ENCODE measurements around the gene ACD.
A peak's percentile ranks its signal among the peaks of the same experiment; 100 is the strongest.

The ACD gene

DNA sequence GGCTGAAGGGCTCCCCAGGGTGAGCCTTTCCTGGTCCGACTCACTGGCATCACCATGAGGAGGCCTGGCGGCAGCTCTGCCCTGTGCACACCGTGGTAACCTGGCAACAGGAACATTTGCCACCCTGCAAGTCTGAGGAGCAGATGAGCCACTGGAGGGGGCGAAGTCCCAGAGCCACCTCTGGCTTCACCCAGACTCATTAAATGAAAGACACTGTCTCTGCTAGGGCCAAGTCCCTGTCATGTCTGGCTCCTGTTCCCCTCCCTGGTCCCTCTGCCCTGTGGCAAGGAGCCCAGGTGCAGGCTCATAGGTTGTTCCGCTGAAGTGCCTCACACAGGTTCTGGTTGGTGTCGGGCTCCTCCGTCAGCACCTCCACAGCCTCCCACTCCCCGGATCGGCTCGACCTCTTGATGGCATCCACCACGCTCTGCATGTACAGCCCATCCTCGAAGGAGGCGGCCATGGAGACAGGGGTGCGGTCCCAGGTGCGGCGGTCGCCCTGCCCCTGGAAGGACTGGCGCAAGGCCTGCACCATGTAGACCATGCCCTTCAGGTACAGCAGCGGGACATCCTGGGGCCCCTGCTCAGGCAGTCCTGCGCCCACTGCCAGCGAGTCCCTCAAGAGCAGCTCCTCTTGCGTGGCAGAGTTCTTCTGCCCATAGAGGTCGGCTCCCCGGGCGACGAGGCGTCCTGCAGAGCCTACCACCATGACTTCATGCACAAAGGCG is 15.0 kb upstream of the ACD start:
- Histone ChIP-seq H3K27ac (no peak overlapping the region), H3K4me3 (ENCODE audit: low read depth, low read length) (no peak overlapping the region)
- TF ChIP-seq, protein P1, sequence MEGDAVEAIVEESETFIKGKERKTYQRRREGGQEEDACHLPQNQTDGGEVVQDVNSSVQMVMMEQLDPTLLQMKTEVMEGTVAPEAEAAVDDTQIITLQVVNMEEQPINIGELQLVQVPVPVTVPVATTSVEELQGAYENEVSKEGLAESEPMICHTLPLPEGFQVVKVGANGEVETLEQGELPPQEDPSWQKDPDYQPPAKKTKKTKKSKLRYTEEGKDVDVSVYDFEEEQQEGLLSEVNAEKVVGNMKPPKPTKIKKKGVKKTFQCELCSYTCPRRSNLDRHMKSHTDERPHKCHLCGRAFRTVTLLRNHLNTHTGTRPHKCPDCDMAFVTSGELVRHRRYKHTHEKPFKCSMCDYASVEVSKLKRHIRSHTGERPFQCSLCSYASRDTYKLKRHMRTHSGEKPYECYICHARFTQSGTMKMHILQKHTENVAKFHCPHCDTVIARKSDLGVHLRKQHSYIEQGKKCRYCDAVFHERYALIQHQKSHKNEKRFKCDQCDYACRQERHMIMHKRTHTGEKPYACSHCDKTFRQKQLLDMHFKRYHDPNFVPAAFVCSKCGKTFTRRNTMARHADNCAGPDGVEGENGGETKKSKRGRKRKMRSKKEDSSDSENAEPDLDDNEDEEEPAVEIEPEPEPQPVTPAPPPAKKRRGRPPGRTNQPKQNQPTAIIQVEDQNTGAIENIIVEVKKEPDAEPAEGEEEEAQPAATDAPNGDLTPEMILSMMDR (IDR thresholded peaks at IDR 0.05; ENCODE audit: low read depth, low read length), result no peak

DNA sequence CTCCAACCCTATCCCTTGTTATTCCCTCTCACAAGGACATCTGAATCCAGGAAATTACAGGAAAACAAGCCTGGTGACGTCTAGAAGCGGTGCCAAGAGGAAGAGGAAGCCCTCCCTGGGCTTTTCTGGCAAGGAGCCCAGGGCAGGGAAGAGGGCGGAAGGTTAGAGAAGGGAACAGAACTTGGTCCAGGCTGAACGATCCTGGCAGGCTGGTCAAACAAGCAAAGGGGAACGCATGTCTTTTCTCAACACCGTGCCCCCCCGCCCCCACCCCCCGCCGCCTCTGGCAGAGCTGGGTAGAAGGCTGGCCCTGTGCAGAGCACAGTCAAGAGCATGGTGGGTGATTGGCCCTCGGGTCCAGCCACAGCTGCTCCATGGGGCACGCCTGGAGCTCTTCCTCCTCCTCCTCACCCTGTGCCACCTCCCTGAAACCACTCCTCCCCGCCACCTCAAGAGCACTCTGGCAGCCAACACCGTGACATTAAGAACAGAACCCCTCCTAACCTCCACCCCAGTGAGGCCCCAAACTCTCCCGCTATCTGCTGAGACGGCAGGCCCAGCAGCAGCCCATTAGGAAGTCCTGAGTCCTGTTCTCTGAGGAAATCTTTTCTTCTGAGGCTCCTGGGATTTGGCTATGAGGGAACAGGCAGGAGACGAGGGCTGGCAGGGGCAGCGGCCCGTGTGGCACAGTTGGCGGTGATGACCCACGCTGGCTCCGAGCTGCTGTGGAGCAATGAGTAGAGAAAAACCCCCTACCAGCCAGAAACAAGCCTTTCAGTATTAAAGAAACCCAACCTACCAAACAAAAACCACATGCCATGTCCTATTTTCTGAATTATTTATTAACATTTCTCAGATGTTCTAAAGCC is 13.9 kb upstream of the ACD start:
- H3K9me3 ChIP-seq (ENCODE audit: severe bottlenecking), result no peaks in the 10 kb centered on the region
- TF ChIP-seq, protein P1 (IDR thresholded peaks at IDR 0.05; ENCODE audit: low read depth, low read length), result no peak
- H3K36me3 ChIP-seq, result peaks cover 6% of the 10 kb centered on the region
- DNase-seq, result no peak
- no peak overlapping the region for H3K27ac ChIP-seq
- H3K27me3 ChIP-seq (ENCODE audit: insufficient read depth, low read depth, severe bottlenecking), result no peaks in the 10 kb centered on the region
- H3K4me3 ChIP-seq (ENCODE audit: low read depth, low read length), result no peak overlapping the region

More for the DNA sequence above, 15.0 kb upstream of the ACD start:
- DNase-seq, result no peak
- Histone ChIP-seq H3K9me3 (ENCODE audit: severe bottlenecking) (no peaks in the 10 kb centered on the region), H3K36me3 (peaks cover 6% of the 10 kb centered on the region), H3K27me3 (ENCODE audit: insufficient read depth, low read depth, severe bottlenecking) (no peaks in the 10 kb centered on the region)

DNA sequence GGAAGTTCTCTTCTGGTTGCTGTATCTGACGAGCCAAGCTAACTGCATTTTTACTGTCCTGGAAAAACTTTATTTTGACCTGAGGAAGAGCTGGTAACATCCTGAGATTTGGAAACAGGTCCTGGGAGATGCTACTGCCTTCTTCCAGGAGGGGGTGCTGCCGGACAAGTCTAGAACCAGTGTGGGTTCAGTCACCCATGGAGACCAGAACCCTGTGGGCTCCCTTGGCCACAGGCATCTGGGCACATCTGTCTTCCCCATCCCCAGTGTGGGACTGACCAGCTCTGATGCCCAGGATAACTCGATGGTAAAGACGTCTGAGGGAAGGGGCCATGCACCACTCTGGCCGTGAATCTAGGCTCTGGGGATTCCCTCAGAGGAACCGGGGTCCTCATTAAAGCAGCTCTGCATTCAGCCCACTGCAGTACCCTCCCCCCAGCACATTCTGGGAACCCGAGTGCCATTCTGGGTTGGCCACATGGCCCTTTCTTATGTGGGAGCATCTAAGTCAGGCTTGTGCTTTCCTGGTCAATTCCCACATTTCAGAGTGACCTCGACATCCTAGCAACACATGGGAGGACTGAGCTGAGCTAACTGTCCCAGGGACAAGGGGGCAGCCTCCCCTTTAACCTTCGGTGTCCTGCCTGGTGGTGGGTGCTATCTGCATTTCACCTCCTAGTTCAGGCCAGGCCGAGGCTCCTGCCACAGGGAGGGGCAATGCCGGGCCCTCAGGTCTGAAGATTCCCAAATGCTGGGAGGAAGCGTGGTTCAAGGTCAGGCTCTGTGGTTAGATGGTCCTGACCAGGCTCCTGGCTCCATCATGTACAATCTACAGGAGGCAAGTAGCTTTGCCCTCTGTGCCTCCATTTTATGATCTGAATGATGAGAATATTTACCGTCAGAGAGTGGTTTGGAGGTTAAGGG is 12.9 kb upstream of the ACD start:
- Histone ChIP-seq H3K27me3 (ENCODE audit: insufficient read depth, low read depth, severe bottlenecking) (no peaks in the 10 kb centered on the region), H3K9me3 (ENCODE audit: severe bottlenecking) (no peaks in the 10 kb centered on the region), H3K4me3 (ENCODE audit: low read depth, low read length) (no peak overlapping the region), H3K36me3 (peaks cover 6% of the 10 kb centered on the region), H3K27ac (no peak overlapping the region)
- DNase-seq, result peak; percentile 74
- TF ChIP-seq, protein P1 (IDR thresholded peaks at IDR 0.05; ENCODE audit: low read depth, low read length), result peak; percentile 87

DNA sequence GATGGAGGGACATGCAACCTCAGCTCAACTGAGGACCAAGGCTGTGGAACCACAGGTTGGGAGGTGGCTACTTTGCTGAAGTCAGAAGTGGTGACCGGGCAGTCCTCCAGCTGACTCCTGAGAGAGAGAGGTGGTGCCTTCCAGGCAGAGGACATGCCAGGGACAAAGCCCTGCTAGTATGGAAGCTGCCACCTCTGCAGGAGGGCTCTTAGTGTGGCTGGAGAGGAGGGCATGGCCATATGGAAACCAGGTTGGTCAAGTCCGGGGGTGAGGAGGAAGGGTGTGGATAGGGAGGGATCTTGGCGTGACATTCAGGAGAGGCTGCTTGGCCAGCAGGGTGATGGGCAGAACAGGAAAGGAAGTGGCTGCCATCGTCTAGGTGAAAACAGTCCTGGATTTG is 12.2 kb upstream of the ACD start:
- DNase-seq, result no peak
- Histone ChIP-seq H3K9me3 (ENCODE audit: severe bottlenecking) (no peaks in the 10 kb centered on the region), H3K36me3 (peaks cover 1% of the 10 kb centered on the region), H3K27me3 (ENCODE audit: insufficient read depth, low read depth, severe bottlenecking) (no peaks in the 10 kb centered on the region), H3K27ac (no peak overlapping the region), H3K4me3 (ENCODE audit: low read depth, low read length) (no peak overlapping the region)
- TF ChIP-seq, protein P1 (IDR thresholded peaks at IDR 0.05; ENCODE audit: low read depth, low read length), result no peak

DNA sequence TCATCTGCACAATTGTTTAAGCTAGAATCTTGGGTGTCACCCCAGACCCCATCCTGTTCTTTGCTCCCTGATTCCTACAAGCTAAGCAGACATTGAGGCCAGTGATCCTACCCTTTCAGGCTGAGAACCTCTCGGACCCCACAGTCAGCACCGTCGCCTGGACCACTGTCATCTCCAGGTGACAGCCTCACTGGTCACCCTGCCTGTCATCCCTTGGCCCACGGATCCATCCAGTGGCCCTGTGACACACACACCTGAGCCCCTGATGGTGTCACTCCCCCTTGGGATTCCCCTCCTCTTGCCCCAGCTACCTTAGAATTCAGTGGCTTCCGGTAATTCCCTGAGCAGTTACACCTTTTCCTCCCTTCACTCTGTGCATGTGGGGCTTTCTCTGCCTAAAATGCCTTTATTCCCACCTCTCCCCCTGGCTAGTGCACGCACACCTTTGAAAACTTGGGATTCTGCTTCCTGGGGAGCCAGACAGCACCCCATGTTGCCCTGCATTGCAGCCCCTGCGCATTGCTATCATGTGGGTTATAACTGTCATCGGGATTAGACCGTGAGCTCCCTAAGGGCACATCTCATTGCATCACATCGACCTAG is 9.5 kb upstream of the ACD start:
- H3K27me3 ChIP-seq (ENCODE audit: insufficient read depth, low read depth, severe bottlenecking), result no peaks in the 10 kb centered on the region
- TF ChIP-seq, protein P1 (IDR thresholded peaks at IDR 0.05; ENCODE audit: low read depth, low read length), result no peak
- no peaks in the 10 kb centered on the region for H3K9me3 ChIP-seq (ENCODE audit: severe bottlenecking)
- no peak overlapping the region for H3K27ac ChIP-seq
- H3K36me3 ChIP-seq, result peaks cover 2% of the 10 kb centered on the region
- no peak for DNase-seq
- H3K4me3 ChIP-seq (ENCODE audit: low read depth, low read length), result no peak overlapping the region
